Fibroblast of the conjunctiva (primary cell): ENCODE data around the gene PHF21B.

Source experiments
- DNase-seq: peaks from one replicate; pipeline ENCODE4 v3.0.0-alpha.2; 2010; ENCODE audit warnings: low read depth

Gene PHF21B

DNA sequence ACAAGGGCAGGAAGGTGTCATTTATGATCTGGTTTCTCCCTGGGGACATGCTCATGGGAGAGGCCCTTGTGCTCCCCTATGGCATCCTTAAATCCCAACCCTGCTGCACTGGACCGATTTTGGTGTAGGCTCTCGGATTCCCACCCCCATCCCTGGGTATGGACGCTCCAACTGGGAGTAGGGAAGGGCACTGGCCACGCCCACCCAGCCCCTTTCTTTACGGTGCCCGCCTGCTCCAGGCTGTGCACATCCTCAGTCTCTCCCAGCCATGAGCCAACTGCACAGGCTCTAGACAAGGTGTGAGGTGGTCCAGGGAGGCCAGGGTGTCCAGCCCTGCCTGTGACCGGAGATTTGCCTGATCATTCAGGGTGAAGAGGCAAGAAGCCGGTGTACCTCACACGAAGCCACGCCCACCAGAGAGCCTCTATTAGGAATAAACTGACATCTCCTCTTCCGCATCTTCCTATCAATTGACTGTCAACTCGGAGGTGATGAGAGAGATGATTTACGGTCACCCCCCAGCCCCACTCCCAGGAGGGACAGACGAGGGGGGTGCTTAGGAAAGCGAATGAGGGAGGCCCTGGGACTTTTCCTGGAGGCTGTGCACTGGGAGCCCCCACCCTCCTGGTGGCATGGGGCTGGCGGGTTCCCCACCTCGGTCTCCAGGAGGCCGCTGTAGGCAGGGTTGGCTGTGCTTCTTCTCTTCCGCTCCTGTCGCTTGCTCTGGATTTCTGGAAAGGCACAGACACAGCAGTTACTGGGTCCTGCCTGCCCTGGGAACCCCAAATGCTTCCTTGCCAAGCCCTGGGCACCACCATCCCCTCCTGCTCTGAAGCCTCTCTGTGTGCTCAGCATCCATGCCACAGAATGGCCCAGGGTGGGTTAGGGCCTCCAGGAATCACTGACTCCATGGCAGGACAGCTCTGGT is 116.7 kb downstream of the PHF21B start:
- DNase-seq = no peak

GRCh38 chr22:44892243-44892642 is 117.6 kb downstream of the PHF21B start:
- DNase-seq = no peak

GRCh38 chr22:44891791-44892190 is 118.0 kb downstream of the PHF21B start:
- DNase-seq = no peak

GRCh38 chr22:44891293-44891747 is 118.5 kb downstream of the PHF21B start:
- DNase-seq = no peak

DNA sequence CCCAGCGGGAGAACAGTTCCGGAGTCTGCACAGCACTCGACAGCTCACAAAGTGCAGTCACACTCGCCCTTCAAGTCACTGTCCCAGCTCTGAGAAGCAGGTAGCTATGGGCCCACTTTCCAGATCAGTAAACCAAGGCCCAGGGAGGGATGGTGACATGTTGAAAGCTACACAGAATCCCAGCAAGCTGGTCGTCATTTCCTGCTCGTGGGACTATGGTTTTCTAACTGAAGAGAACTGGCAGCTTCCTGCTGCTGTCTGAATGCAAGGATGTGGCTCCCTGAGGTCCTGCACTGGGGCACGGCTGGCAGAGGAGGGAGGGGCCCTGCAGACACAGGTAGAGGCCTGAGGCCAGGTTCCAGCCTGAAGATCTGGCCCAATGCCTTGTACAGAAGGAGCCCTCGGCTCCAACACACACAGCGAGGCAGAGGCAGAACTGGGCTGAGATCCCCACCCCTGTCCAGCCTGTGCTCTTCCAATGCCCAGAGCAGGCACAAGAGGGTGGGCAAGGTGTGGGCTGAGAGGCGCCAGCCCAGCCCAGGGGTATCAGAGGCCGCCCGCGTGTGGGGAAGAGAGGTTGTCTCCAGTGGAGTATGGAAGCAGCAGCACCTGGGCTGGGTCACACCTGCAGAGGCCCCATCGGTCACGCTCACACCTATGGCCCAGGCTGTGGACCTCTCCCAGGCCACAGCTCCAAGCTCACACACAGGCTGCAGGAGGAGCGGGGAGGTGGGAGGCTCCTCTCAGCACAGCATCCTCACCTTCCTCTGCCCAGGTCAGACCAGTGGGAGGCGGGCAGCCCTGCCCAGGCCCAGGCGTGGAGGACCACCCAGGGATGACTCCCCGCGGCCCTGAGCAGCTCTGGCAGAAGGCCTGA is 119.2 kb downstream of the PHF21B start:
- DNase-seq = no peak

- DNase-seq = no peak
Measured at GRCh38 chr22:44889255-44889878, 120.4 kb downstream of the PHF21B start.

- DNase-seq = no peak
Measured at GRCh38 chr22:44888491-44889254, 121.1 kb downstream of the PHF21B start.

- no peak for DNase-seq
Measured at GRCh38 chr22:44887941-44888366, 121.9 kb downstream of the PHF21B start.

- DNase-seq = no peak
Measured at GRCh38 chr22:44885806-44886360, 123.9 kb downstream of the PHF21B start.

DNA sequence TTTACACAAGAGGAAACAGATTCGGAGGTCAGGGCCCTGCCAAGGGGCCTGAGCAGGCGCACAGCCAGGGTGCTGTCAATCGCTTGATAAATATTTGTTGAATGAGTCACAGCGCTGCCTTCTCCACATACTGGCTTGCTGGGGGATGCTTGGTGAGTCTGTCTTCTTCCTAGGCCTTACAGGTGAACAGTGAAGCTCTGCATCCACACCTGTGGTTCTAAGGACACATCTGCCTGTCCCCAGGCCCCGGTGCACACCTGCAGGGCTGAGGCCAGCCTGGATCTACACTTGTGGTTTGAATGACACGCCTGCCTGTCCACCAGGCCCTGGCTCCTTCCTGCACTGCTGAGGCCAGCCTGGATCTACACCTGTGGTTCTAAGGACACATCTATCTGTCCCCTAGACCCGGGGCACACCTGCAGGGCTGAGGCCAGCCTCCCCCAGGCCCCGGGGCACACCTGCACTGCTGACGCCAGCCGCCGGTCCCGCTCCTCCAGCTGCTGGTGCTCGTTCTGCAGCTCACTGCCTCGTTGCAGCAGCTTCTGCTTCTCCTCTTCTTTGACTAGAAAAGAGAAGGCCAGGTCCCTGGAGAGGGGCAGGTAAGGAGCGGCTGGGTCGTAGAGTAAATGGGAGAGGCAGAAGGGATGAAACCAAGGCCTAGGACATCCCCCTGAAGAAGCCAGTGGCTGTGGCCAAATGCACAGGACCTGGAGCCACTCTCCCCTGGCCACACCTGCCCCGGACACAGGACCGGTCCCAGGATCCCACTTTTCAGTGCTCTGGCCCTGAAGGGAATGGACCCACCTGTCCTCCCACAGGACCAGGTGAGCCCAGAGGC is 124.6 kb downstream of the PHF21B start:
- DNase-seq = no peak

GRCh38 chr22:44884562-44884961 is 125.2 kb downstream of the PHF21B start:
- no peak for DNase-seq

DNA sequence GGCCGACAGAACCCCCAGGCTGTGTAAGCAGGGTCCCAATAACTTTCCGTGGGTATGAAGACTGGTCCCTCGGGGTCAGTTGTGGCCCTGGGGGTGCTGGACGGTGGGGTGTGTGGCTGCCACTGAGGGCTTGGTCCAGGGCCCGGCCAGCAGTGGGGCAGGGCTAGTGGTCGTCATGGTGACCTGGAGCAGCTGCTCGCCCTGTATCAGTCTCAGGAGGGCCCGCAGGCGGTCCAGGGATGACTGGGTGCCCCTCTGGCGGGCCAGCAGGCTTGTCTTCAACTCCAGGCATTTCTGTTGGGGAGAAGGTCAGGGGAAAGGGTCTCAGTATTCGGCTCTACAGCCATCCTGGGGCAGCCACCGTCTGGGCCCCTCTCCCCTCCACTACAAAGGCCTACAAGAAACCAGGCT is 126.8 kb downstream of the PHF21B start:
- no peak for DNase-seq

- DNase-seq = no peak
Measured at GRCh38 chr22:44882226-44882905, 127.4 kb downstream of the PHF21B start.

GRCh38 chr22:44881624-44882023 is 128.2 kb downstream of the PHF21B start:
- DNase-seq = no peak

GRCh38 chr22:44880610-44881290 is 129.1 kb downstream of the PHF21B start:
- DNase-seq = no peak

- no peak for DNase-seq
Measured at GRCh38 chr22:44879301-44879680, 130.5 kb downstream of the PHF21B start.

DNA sequence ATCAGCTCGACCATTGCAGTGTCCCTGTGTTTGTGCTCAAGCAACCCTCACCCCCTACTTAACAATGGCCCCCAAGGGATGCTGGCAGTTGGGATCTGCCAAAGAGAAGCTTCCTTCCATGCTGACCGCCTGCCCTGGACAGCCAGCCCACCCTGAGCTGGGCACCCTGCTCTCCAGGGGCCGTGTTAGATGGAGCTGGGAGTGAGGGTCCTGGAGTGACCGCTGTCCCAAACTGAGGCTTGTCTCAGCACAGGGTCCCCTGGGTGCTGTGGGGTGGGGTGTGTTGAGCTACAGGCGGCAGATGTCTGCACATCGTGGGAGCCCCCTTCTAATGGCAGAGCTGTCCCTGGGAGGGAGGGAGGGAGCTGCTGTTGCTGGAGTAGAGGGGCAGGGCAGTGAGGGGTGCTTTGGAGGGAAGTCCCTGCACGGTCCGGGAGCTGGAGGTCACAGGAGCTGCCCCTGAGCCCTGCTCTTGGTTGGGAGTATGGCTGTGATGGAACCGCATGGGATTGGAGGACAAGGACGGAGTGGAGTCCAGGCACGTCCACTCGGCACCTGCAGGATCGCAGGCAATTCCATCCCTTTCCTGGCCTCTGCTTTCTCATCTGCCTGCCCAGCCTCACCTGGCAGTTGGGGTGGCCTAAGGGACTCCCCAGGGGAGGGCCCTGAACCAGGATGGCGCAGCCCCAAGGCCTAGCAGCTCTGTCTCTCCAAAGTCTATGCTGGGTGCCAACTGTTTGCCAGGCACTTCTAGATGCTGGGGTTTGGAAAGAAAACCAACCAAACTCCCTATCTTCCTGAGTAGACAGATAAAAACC is 131.1 kb downstream of the PHF21B start:
- DNase-seq = no peak

DNA sequence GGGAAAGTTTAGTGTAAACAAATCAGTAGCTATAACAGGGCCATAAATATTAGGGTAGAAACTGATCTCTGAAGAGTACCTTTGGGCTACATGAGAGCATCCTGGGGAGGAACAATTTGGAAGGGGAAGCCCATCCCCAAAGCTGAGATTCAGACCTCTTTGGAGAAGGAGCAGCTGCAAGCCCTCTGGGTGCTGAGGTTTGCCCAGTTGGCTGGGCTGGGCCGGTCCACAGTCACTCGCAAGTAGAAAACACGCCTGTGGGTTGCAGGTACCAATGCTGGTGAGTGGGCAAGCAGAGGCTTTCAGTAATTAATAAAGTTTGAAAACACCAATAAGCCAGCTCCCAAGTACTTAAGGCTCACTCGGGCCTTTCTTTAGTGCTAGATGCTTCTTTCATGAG is 132.9 kb downstream of the PHF21B start:
- DNase-seq = no peak
